Ishikawa (cell line): ENCODE results near the gene EVI5L.

Source experiments
- CEBPB ChIP-seq: IDR thresholded peaks from 2 replicates; pipeline ENCODE4 v1.6.1; 2012
- CREB1 ChIP-seq: IDR thresholded peaks from 2 replicates; pipeline ENCODE4 v1.6.1; 2012; ENCODE audit warnings: low read depth
- EP300 ChIP-seq: IDR thresholded peaks from 2 replicates; pipeline ENCODE4 v1.6.1; 2012; ENCODE audit warnings: borderline replicate concordance
- FOXM1 ChIP-seq: IDR thresholded peaks from 2 replicates; pipeline ENCODE4 v1.6.1; 2012; ENCODE audit warnings: low read depth, borderline replicate concordance
- NFIC ChIP-seq: IDR thresholded peaks from 2 replicates; pipeline ENCODE4 v1.6.1; 2012
- RAD21 ChIP-seq: IDR thresholded peaks from 2 replicates; pipeline ENCODE4 v1.6.1; 2012; ENCODE audit warnings: low read depth
- YY1 ChIP-seq: IDR thresholded peaks from 2 replicates; pipeline ENCODE4 v1.6.1; 2012; ENCODE audit warnings: low read depth
- ZBTB7A ChIP-seq: IDR thresholded peaks from 2 replicates; pipeline ENCODE4 v1.6.1; 2012; ENCODE audit warnings: low read depth
- TF ChIP-seq, protein P1 (sequence below): IDR thresholded peaks from 2 replicates; pipeline ENCODE4 v1.6.1; 2012; ENCODE audit warnings: low read depth, mild to moderate bottlenecking
- TF ChIP-seq, protein P2 (sequence below): IDR thresholded peaks from 2 replicates; pipeline ENCODE4 v1.6.1; 2012
- TF ChIP-seq, protein P3 (sequence below): IDR thresholded peaks from 2 replicates; pipeline ENCODE4 v1.6.1; 2012

DNA sequence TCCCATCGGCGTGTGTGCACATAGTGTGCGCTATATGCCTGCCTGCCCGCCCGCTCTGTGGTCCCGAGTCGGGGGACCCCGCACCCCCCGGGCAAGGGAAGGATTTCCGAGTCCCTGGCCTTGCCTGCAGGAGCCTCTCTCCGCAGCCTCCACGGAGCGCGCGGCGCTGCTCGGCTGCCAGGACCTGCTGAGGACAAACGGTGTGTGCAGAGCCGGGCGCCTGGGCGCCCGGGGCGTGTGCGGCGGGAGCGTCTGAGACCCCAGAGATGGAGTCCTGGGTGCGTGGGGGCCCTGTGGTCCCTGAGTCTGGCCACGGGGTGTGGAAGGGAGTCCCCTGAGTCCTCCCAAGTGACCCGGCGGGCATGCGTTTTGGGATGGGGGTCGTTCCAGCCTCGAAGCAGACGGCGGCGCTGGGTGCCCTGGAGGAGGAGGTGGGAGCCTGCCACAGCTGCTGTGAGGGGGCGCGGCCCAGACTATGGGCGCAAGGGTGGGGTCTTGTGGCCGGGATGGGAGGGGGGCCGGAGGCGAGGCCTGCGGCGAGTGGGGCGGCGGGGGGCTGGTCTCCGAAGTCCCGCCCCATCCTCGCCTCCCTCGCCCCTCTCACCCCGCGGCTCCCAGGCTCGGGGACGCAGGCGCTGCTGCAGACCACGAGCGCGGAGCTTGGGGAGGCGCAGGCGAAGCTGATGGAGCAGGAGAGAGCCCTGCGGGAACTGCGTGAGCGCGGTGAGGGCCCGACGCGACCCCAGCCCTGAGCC, 41.7 kb upstream of the EVI5L start:
- TF ChIP-seq, protein P1, sequence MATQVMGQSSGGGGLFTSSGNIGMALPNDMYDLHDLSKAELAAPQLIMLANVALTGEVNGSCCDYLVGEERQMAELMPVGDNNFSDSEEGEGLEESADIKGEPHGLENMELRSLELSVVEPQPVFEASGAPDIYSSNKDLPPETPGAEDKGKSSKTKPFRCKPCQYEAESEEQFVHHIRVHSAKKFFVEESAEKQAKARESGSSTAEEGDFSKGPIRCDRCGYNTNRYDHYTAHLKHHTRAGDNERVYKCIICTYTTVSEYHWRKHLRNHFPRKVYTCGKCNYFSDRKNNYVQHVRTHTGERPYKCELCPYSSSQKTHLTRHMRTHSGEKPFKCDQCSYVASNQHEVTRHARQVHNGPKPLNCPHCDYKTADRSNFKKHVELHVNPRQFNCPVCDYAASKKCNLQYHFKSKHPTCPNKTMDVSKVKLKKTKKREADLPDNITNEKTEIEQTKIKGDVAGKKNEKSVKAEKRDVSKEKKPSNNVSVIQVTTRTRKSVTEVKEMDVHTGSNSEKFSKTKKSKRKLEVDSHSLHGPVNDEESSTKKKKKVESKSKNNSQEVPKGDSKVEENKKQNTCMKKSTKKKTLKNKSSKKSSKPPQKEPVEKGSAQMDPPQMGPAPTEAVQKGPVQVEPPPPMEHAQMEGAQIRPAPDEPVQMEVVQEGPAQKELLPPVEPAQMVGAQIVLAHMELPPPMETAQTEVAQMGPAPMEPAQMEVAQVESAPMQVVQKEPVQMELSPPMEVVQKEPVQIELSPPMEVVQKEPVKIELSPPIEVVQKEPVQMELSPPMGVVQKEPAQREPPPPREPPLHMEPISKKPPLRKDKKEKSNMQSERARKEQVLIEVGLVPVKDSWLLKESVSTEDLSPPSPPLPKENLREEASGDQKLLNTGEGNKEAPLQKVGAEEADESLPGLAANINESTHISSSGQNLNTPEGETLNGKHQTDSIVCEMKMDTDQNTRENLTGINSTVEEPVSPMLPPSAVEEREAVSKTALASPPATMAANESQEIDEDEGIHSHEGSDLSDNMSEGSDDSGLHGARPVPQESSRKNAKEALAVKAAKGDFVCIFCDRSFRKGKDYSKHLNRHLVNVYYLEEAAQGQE = no peak
- no peak for TF ChIP-seq YY1
- TF ChIP-seq CEBPB = no peak
- no peak for TF ChIP-seq RAD21
- TF ChIP-seq, protein P2, sequence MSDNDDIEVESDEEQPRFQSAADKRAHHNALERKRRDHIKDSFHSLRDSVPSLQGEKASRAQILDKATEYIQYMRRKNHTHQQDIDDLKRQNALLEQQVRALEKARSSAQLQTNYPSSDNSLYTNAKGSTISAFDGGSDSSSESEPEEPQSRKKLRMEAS = no peak
- TF ChIP-seq NFIC = no peak
- no peak for TF ChIP-seq FOXM1
- no peak for TF ChIP-seq EP300
- no peak for TF ChIP-seq CREB1
- TF ChIP-seq ZBTB7A = no peak
- TF ChIP-seq, protein P3, sequence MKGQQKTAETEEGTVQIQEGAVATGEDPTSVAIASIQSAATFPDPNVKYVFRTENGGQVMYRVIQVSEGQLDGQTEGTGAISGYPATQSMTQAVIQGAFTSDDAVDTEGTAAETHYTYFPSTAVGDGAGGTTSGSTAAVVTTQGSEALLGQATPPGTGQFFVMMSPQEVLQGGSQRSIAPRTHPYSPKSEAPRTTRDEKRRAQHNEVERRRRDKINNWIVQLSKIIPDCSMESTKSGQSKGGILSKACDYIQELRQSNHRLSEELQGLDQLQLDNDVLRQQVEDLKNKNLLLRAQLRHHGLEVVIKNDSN = no peak
